ENCODE data around the gene C2.

C2 gene

DNA sequence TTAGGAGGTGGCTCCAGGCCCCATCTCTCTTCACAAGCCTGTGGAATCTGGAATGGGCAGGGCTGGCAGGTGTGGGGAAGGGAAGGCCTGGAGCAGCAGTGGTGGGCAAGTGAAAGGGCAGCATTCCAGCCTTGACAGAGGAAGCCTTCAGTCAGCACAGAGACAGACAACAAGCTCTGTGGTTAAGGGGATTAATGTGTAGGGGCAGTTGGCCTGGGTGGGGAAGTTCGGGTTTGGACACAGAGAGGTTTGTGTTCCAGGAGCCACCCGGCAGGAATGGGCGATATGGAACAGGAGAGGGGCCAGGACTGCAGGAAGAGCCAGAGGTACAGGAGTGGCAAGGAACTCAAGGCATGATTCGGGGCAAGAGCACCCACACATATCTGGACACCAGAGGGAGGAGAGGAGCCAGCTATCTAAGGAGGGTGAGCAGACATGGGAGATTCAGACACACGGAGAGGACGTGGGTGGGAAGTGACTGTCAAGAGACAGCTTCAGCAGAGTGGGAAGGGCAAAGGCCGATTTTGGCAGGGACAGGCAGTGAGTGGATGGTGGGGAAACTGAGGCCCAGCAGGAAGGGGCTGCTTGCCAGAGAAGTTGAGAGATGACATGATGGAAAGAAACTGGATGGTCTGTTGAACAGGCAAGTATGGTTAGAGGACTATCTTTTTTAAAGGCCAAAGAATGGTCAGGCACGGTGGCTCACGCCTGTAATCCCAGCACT, 46.2 kb upstream of the C2 start:
- in situ Hi-C loops (cut with MboI; ENCODE audit: low sequenced_read_pairs, unreplicated experiment), result no loop called here
- no peak for DNase-seq (ENCODE audit: low spot score)
- TF ChIP-seq, protein P1, sequence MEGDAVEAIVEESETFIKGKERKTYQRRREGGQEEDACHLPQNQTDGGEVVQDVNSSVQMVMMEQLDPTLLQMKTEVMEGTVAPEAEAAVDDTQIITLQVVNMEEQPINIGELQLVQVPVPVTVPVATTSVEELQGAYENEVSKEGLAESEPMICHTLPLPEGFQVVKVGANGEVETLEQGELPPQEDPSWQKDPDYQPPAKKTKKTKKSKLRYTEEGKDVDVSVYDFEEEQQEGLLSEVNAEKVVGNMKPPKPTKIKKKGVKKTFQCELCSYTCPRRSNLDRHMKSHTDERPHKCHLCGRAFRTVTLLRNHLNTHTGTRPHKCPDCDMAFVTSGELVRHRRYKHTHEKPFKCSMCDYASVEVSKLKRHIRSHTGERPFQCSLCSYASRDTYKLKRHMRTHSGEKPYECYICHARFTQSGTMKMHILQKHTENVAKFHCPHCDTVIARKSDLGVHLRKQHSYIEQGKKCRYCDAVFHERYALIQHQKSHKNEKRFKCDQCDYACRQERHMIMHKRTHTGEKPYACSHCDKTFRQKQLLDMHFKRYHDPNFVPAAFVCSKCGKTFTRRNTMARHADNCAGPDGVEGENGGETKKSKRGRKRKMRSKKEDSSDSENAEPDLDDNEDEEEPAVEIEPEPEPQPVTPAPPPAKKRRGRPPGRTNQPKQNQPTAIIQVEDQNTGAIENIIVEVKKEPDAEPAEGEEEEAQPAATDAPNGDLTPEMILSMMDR (IDR thresholded peaks at IDR 0.05; ENCODE audit: borderline replicate concordance, control extremely low read depth, extremely low read depth, insufficient read depth, missing control alignments), result peak; percentile 1

DNA sequence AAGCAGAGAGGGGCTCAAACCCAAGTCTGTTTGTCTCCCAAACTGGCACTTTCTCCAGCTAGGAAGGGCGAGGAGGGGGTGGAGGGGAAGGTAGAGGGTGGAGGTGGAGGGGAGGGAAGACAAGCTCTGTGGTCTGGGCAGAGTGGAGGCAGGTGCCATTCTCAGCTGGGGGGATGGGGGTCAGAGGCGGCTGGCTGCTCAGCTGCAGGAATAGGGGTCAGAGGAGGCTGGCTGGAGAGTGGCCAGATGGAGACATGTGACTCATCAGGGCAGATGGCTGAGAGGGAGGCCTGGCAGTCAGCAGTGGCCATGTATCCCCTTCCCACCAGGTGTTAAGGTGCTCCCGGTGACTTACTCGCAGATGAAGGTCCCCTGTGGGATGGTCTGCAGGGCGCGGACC, 45.2 kb upstream of the C2 start:
- in situ Hi-C loops (cut with MboI; ENCODE audit: low sequenced_read_pairs, unreplicated experiment), result no loop called here

DNA sequence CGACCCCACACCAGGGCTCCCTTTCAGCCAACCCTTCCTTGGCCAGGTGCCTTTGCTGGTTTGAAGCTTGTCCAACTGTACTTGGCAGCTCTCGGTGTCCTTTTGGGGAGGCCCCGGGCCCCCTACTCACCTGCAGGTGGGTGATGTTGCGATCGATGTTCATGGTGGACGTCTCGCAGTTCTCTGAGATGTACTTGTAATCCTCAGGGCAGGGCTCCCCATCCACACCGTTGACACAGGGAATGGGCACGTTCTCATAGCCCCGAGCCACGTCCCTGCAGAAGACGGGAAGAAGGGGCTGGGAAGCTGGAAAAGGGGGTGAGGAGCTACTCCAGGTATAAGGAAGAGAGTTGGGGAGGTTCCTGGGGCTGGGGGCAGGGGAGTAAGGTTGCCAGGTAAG, 43.8 kb upstream of the C2 start:
- in situ Hi-C loops (cut with MboI; ENCODE audit: low sequenced_read_pairs, unreplicated experiment), result no loop called here
- TF ChIP-seq, protein P1 (IDR thresholded peaks at IDR 0.05; ENCODE audit: borderline replicate concordance, control extremely low read depth, extremely low read depth, insufficient read depth, missing control alignments), result no peak
- DNase-seq (ENCODE audit: low spot score), result no peak

More for the DNA sequence above, 45.2 kb upstream of the C2 start:
- DNase-seq (ENCODE audit: low spot score), result no peak
- TF ChIP-seq, protein P1 (IDR thresholded peaks at IDR 0.05; ENCODE audit: borderline replicate concordance, control extremely low read depth, extremely low read depth, insufficient read depth, missing control alignments), result no peak

DNA sequence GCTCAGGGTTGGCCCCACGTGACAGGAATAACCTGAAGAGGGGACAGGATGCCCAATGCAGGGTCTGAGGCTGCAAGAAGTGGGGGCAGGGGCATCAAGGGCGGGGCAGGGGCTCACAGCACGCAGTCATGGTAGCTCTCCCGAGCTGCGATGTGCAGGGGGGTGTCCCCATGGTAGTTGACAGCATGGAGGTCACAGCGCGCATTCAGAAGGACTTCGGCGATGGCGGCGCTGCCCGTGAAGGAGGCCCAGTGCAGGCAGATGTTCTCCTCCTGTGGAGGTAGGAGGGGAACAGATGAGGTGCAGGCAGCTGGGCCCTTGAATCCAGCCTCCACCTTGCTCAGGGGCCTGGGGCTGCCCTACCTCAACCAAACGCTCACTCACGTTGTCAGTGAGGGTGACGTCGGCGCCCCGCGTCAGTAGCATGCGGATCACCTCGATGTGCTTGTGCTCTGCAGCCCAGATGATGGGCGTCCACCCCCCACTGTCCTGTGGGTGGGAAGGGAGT, 42.9 kb upstream of the C2 start:
- in situ Hi-C loops (cut with MboI; ENCODE audit: low sequenced_read_pairs, unreplicated experiment), result no loop called here
- TF ChIP-seq, protein P1 (IDR thresholded peaks at IDR 0.05; ENCODE audit: borderline replicate concordance, control extremely low read depth, extremely low read depth, insufficient read depth, missing control alignments), result no peak

DNA sequence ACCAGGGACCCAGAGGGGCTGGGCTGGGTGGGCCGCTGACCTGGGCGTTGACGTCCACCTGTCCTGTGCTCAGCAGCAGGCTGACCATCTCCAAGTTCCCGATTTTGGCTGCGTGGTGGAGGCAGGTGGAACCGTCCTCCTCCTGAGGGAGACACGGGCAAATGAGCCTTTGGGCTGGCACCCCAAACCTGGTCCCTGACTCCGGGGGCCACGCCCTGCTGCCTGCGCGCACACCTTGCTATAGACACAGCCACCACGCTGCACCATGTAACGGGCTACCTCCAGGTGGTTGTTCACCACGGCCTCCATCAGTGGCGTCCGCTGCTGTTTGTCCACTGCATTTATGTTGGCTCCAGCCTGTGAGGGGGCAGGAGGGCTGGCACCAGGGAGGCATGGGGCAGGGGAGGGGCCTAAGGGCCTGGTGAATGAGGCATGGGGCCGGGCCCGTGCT, 41.0 kb upstream of the C2 start:
- TF ChIP-seq, protein P1 (IDR thresholded peaks at IDR 0.05; ENCODE audit: borderline replicate concordance, control extremely low read depth, extremely low read depth, insufficient read depth, missing control alignments), result no peak
- in situ Hi-C loops (cut with MboI; ENCODE audit: low sequenced_read_pairs, unreplicated experiment), result no loop called here
- DNase-seq (ENCODE audit: low spot score), result no peak

More for the DNA sequence above, 42.9 kb upstream of the C2 start:
- no peak for DNase-seq (ENCODE audit: low spot score)

DNA sequence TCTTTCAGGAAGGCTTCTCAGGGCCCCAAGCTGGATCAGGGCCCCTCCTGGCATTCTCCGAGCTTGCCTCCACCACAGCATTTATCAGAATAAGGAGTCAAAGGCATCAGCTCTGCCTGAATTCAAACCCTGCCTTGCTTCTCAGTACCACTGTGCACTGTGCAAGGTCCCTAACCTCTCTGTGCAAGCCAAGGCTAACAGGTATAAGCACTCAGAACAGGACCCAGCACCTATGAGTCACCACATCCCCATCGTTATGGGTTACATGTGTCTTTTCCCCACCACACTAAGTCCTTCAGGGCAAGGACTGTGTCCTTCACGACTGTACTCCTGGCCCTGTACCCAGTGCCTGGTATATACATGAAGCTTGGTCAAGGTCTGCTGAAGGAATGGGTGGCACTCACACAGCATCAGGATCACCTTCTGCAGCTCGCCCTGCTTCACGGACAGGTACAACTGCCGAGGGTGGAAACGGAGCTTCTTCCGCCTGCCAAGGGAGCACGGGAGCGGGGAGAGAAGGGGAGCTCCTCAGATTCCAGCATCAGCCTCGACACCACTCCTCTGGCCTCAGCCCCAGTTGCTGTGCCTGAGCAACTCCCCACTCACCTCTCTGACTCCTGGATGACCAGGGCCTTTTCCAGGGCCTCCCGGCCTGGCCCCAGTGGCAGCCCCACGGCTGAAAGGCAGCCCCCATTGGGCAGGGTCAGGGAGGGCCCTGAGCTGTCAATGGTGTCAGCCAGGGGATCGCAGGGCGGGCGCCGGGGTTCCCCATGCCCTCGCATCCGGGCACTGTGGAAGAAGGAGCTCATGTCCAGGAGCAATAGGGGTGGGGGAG, 40.1 kb upstream of the C2 start:
- DNase-seq (ENCODE audit: low spot score), result no peak
- in situ Hi-C loops (cut with MboI; ENCODE audit: low sequenced_read_pairs, unreplicated experiment), result no loop called here
- TF ChIP-seq, protein P1 (IDR thresholded peaks at IDR 0.05; ENCODE audit: borderline replicate concordance, control extremely low read depth, extremely low read depth, insufficient read depth, missing control alignments), result no peak
